ENCODE measurements around the gene MRAP2. TPM values are rescaled to one million over a fixed set of nuclear protein-coding genes. Genes with fewer than 3 reads are reported as not detected.

MRAP2 gene
- total RNA-seq, 4 donors from 2014 or later = 2.2 to 7.6 (median 4.4) TPM

DNA sequence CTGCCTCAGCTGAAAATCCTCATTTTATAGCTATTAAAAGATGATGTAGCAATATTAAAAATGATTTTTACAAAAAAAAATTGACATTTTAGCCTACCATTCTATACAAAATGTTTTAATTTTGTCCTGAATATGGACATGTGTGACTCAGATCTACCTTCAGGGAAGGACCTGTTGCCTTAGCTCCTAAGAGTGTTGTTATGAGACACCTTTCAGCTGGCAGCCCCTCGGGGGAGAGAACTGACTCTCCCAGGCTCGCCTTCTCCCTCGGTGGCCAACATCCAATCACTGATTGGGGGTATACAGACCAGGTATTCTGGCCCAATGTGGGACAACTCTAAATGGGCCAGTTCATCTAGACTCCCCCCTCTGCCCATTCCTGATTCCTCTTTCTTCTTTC is 32.5 kb upstream of the MRAP2 start:
- TF ChIP-seq EP300 (IDR thresholded peaks at IDR 0.05) (no peak), POLR2A (IDR thresholded peaks at IDR 0.05) (no peak)
- TF ChIP-seq, protein P1, sequence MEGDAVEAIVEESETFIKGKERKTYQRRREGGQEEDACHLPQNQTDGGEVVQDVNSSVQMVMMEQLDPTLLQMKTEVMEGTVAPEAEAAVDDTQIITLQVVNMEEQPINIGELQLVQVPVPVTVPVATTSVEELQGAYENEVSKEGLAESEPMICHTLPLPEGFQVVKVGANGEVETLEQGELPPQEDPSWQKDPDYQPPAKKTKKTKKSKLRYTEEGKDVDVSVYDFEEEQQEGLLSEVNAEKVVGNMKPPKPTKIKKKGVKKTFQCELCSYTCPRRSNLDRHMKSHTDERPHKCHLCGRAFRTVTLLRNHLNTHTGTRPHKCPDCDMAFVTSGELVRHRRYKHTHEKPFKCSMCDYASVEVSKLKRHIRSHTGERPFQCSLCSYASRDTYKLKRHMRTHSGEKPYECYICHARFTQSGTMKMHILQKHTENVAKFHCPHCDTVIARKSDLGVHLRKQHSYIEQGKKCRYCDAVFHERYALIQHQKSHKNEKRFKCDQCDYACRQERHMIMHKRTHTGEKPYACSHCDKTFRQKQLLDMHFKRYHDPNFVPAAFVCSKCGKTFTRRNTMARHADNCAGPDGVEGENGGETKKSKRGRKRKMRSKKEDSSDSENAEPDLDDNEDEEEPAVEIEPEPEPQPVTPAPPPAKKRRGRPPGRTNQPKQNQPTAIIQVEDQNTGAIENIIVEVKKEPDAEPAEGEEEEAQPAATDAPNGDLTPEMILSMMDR (IDR thresholded peaks at IDR 0.05) = no peak
- Histone ChIP-seq H3K4me1 (no peaks in the 10 kb centered on the region), H3K36me3 (no peaks in the 10 kb centered on the region), H3K4me3 (no peak overlapping the region), H3K9me3 (no peaks in the 10 kb centered on the region), H3K27ac (no peak overlapping the region), H3K27me3 (no peaks in the 10 kb centered on the region)
- DNase-seq (ENCODE audit: low spot score in 2 of 2) = no peak
- WGBS, 2 donors = 90 to 91% methylated on average over 3 of the region's 3 CpGs

DNA sequence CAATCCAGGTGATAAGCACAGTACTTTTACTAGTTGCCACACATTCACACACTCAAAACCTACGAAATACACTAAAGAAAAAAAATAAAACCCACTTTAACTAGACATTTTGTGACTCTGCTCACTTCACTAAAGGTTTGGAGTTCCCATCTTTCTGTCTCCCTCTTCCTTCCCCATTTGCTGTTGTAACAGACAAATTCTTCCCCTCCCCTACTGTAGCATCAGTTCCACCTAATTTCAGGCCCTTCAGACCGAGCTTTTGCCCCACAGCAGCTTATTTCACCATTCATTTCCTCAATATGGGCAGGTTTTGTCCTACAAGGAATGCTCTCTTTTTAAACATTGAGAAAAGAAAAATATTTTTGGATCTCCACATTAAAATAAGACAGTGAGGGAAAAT is 31.3 kb upstream of the MRAP2 start:
- Histone ChIP-seq H3K27me3 (no peaks in the 10 kb centered on the region), H3K4me1 (no peaks in the 10 kb centered on the region), H3K9me3 (no peaks in the 10 kb centered on the region), H3K4me3 (no peak overlapping the region), H3K36me3 (no peaks in the 10 kb centered on the region), H3K27ac (no peak overlapping the region)
- DNase-seq (ENCODE audit: low spot score in 2 of 2) = no peak
- TF ChIP-seq, protein P1 (IDR thresholded peaks at IDR 0.05) = no peak
- TF ChIP-seq EP300 (IDR thresholded peaks at IDR 0.05) (no peak), POLR2A (IDR thresholded peaks at IDR 0.05) (no peak)
- 69 to 77% methylated on average over 2 of the region's 2 CpGs for WGBS, 2 donors

DNA sequence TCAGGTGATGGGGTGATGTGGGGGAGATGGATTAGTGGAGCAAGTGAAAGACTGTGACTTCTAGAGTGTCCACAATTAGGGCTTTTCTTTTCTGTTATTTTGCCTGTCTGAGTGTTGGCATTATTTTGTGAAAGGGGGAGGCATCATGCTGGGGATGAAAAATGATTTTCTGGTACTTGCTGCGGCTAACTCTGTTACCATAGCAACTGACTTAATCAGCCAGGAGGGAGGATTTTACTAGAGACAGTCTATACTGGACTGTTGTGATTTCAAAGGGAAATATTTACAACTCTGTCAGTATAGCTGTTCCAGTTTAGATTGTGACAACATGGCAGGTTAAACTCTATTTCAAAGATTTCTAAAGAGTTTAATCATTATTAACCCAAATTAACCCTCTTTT is 30.4 kb upstream of the MRAP2 start:
- 21 to 38% methylated on average over 1 of the region's 1 CpG for WGBS, 2 donors
- H3K4me3 ChIP-seq = no peak overlapping the region
- DNase-seq (ENCODE audit: low spot score in 2 of 2) = no peak
- H3K9me3 ChIP-seq = no peaks in the 10 kb centered on the region
- H3K27me3 ChIP-seq = no peaks in the 10 kb centered on the region
- H3K36me3 ChIP-seq = no peaks in the 10 kb centered on the region
- TF ChIP-seq, protein P1 (IDR thresholded peaks at IDR 0.05) = no peak
- TF ChIP-seq POLR2A (IDR thresholded peaks at IDR 0.05) (no peak), EP300 (IDR thresholded peaks at IDR 0.05) (no peak)
- H3K4me1 ChIP-seq = no peaks in the 10 kb centered on the region
- no peak overlapping the region for H3K27ac ChIP-seq

DNA sequence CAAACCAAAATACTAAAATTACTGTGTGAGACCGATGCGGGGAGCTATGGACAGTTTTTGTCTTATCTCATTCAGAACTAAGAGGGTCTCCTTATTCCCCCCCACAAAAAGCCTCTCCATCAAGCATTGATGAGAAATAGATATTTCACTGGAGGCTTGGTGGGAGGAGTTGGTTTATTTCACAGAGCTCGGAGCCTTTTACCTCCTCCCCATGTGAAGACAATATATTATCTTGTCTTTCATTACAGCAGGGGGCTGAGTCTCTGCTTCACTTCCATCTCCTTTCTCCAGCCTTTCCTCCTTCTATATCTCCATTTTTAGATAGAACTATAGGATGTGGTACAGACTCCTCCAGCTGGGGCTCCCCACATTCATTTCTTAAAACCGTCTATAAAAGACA is 29.9 kb upstream of the MRAP2 start:
- H3K4me3 ChIP-seq = no peak overlapping the region
- no peaks in the 10 kb centered on the region for H3K27me3 ChIP-seq
- no peaks in the 10 kb centered on the region for H3K36me3 ChIP-seq
- no peaks in the 10 kb centered on the region for H3K4me1 ChIP-seq
- no peak overlapping the region for H3K27ac ChIP-seq
- 75 to 85% methylated on average over 4 of the region's 4 CpGs for WGBS, 2 donors
- no peaks in the 10 kb centered on the region for H3K9me3 ChIP-seq
- no peak for DNase-seq (ENCODE audit: low spot score in 2 of 2)
- TF ChIP-seq EP300 (IDR thresholded peaks at IDR 0.05) = no peak
- no peak for TF ChIP-seq POLR2A (IDR thresholded peaks at IDR 0.05)
- TF ChIP-seq, protein P1 (IDR thresholded peaks at IDR 0.05) = no peak

DNA sequence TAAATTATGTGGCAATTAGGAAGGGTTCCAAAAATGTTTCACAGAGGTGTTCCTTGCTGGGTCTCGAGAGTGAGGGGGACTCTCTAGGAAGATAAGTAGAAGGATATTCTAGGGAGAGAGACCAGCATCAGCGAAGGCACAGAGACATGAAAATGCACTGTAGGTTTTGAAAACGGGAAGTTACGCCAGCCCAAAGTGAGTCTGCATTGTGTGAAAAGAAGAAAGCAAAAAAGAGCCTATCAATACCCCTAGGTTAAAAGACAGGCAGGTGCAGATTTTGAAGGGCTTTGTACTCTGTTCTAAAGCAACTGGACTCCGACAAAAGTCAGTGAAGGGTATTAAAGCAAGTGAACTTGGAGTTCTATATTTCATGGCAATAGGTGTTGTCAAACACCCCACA is 25.7 kb upstream of the MRAP2 start:
- TF ChIP-seq EP300 (IDR thresholded peaks at IDR 0.05) (no peak), POLR2A (IDR thresholded peaks at IDR 0.05) (no peak)
- TF ChIP-seq, protein P1 (IDR thresholded peaks at IDR 0.05) = no peak
- DNase-seq (ENCODE audit: low spot score in 2 of 2) = no peak
- 79 to 80% methylated on average over 5 of the region's 5 CpGs for WGBS, 2 donors

More for the DNA sequence above, 25.7 kb upstream of the MRAP2 start:
- Histone ChIP-seq H3K36me3 (no peaks in the 10 kb centered on the region), H3K27ac (no peak overlapping the region), H3K4me3 (no peak overlapping the region), H3K27me3 (no peaks in the 10 kb centered on the region), H3K4me1 (no peaks in the 10 kb centered on the region), H3K9me3 (no peaks in the 10 kb centered on the region)
